Ascending aorta (tissue), 2 donors: ENCODE data around the gene TFCP2L1. TPM values are rescaled to one million over a fixed set of nuclear protein-coding genes. Genes with fewer than 3 reads are reported as not detected.

ENCODE experiments used
- DNase-seq, 2 donors: peaks; one replicate each; pipeline ENCODE4 v3.0.0-alpha.2; 2019; ENCODE audit warnings: low spot score in 2 of 2
- H3K27ac ChIP-seq, 2 donors: fragments of 200-600 bp; sonication (generic); one replicate each; pipeline ENCODE4 v1.5.1; 2016 to 2017; ENCODE audit warnings: mild to moderate bottlenecking in 1 of 2
- H3K27me3 ChIP-seq: fragments of 200-600 bp; sonication (generic); one replicate; pipeline ENCODE4 v1.5.1; 2017
- H3K36me3 ChIP-seq, 2 donors: fragments of 200-600 bp; sonication (generic); one replicate each; pipeline ENCODE4 v1.5.1; 2016
- H3K4me1 ChIP-seq, 2 donors: fragments of 200-600 bp; sonication (generic); one replicate each; pipeline ENCODE4 v1.5.1; 2016 to 2017; ENCODE audit warnings: mild to moderate bottlenecking in 1 of 2
- H3K4me3 ChIP-seq, 2 donors: fragments of 200-600 bp; sonication (generic); one replicate each; pipeline ENCODE4 v1.5.1; 2016 to 2017; ENCODE audit warnings: mild to moderate bottlenecking in 1 of 2
- H3K9me3 ChIP-seq, 2 donors: fragments of 200-600 bp; sonication (generic); one replicate each; pipeline ENCODE4 v1.5.1; 2016
- CTCF ChIP-seq, 3 experiments: fragments of 200-600 bp in 2 of 3; fragments of 450-650 bp in 1 of 3; sonication (generic) in 2 of 3; IDR thresholded peaks; one replicate each; pipeline ENCODE4 v1.5.1; 2016 to 2019; ENCODE audit warnings: antibody characterized with exemption in 3 of 3, mild to moderate bottlenecking in 1 of 3, moderate library complexity in 1 of 3
- intact Hi-C: fragments of 100-400 bp; cut with DNase I; formaldehyde crosslinking; loops from one replicate; pipeline ENCODE4 v1.15.1; 2023
- total RNA-seq: library from RNA; depleted of rRNA; stranded (reverse); fragments of >200 nt; gene quantifications from one replicate; pipeline ENCODE4 v1.1.0, GENCODE V29; 2016

The TFCP2L1 gene
- total RNA-seq, 1 donor from 2014 or later, result 5.5 TPM

- intact Hi-C loops, result no loop called here
- Histone ChIP-seq H3K36me3 (no peaks in the 10 kb centered on the region), H3K4me1 (no peaks in the 10 kb centered on the region), H3K27me3 (no peaks in the 10 kb centered on the region), H3K9me3 (no peaks in the 10 kb centered on the region), H3K27ac (no peak overlapping the region), H3K4me3 (no peak overlapping the region)
- no peak for TF ChIP-seq CTCF (IDR thresholded peaks at IDR 0.05)
- peak in 1 of 2 donors; percentile 54 for DNase-seq
Observed at GRCh38 chr2:121189661-121190381, 95.2 kb downstream of the TFCP2L1 start.

- no peaks in the 10 kb centered on the region for H3K27me3 ChIP-seq
Observed at GRCh38 chr2:121189011-121189410, 96.0 kb downstream of the TFCP2L1 start.

GRCh38 chr2:121187982-121188411, 97.0 kb downstream of the TFCP2L1 start:
- no peak for TF ChIP-seq CTCF (IDR thresholded peaks at IDR 0.05)
- no peaks in the 10 kb centered on the region for H3K9me3 ChIP-seq
- no peaks in the 10 kb centered on the region for H3K27me3 ChIP-seq
- H3K4me3 ChIP-seq, result no peak overlapping the region
- no peaks in the 10 kb centered on the region for H3K4me1 ChIP-seq
- intact Hi-C loops, result no loop called here
- no peaks in the 10 kb centered on the region for H3K36me3 ChIP-seq
- DNase-seq, result no peak
- no peak overlapping the region for H3K27ac ChIP-seq

More at GRCh38 chr2:121189011-121189410, 96.0 kb downstream of the TFCP2L1 start:
- H3K4me3 ChIP-seq, result no peak overlapping the region
- H3K9me3 ChIP-seq, result no peaks in the 10 kb centered on the region
- intact Hi-C loops, result no loop called here
- H3K27ac ChIP-seq, result no peak overlapping the region
- no peaks in the 10 kb centered on the region for H3K36me3 ChIP-seq
- TF ChIP-seq CTCF (IDR thresholded peaks at IDR 0.05), result no peak
- H3K4me1 ChIP-seq, result no peaks in the 10 kb centered on the region
- peak in 1 of 2 donors; percentile 53 for DNase-seq

DNA sequence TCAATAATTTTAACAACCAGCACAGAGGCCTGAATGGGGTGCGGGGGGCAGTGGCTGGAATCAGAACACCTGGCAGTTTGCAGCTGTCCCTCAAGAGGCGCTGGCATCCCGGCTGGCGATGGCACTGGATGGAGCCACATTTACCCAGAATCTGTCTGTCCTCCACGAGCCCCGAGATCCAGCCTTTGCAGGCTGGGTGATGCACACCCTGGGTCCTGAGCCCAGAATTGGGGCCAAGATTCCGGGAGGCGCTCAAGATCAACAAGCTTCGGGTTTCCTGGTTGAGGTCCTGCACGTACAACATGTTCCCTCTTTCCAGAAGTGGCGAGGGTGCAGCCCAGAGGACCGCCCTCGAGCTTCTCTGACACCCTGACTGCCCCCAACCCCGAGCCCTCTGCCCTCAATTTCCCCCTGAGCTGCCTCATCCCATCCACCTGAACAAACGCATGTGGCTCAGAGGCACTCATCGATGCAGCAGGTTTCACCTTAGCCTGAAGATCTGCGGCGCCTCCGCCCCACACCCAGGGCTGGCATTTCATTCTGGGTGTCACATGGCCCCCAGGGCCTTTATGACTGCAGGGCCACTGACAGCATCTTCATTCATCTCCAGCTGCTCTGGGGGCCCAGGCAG, 97.5 kb downstream of the TFCP2L1 start:
- Histone ChIP-seq H3K4me3 (no peak overlapping the region), H3K36me3 (no peaks in the 10 kb centered on the region), H3K27ac (no peak overlapping the region), H3K27me3 (no peaks in the 10 kb centered on the region), H3K4me1 (no peaks in the 10 kb centered on the region), H3K9me3 (no peaks in the 10 kb centered on the region)
- peak in 1 of 2 donors; percentile 56 for DNase-seq
- TF ChIP-seq CTCF (IDR thresholded peaks at IDR 0.05), result no peak
- intact Hi-C loops, result no loop called here

- DNase-seq, result peak in 1 of 2 donors; percentile 40
- Histone ChIP-seq H3K4me3 (no peak overlapping the region), H3K27ac (no peak overlapping the region), H3K4me1 (no peaks in the 10 kb centered on the region), H3K27me3 (no peaks in the 10 kb centered on the region), H3K9me3 (no peaks in the 10 kb centered on the region), H3K36me3 (no peaks in the 10 kb centered on the region)
- no peak for TF ChIP-seq CTCF (IDR thresholded peaks at IDR 0.05)
- intact Hi-C loops, result no loop called here
Observed at GRCh38 chr2:121186261-121186660, 98.7 kb downstream of the TFCP2L1 start.
